Measurements from ENCODE around the gene LPP.
"Not testable (repeated sequence)": the region's sequence is repeated elsewhere in the genome, so short reads cannot be mapped to it uniquely, and the experiment has no call there.

LPP gene

GRCh38 chr3:188437926-188438325, 284.0 kb downstream of the LPP start:
- Histone ChIP-seq H3K4me1 (no peaks in the 10 kb centered on the region), H3K4me3 (ENCODE audit: low read depth, low read length) (no peak overlapping the region), H3K36me3 (no peaks in the 10 kb centered on the region), H3K27me3 (no peaks in the 10 kb centered on the region), H3K9me3 (no peaks in the 10 kb centered on the region)
- no peak for TF ChIP-seq CTCF (IDR thresholded peaks at IDR 0.05; ENCODE audit: low read depth, low read length)
- no peak for DNase-seq

- TF ChIP-seq CTCF (IDR thresholded peaks at IDR 0.05; ENCODE audit: low read depth, low read length): no peak
- no peak for DNase-seq
- H3K4me1 ChIP-seq: no peaks in the 10 kb centered on the region
- no peaks in the 10 kb centered on the region for H3K9me3 ChIP-seq
- no peaks in the 10 kb centered on the region for H3K36me3 ChIP-seq
- H3K4me3 ChIP-seq (ENCODE audit: low read depth, low read length): no peak overlapping the region
- no peaks in the 10 kb centered on the region for H3K27me3 ChIP-seq
These were observed 285.1 kb downstream of the LPP start for GRCh38 chr3:188439080-188439479.

DNA sequence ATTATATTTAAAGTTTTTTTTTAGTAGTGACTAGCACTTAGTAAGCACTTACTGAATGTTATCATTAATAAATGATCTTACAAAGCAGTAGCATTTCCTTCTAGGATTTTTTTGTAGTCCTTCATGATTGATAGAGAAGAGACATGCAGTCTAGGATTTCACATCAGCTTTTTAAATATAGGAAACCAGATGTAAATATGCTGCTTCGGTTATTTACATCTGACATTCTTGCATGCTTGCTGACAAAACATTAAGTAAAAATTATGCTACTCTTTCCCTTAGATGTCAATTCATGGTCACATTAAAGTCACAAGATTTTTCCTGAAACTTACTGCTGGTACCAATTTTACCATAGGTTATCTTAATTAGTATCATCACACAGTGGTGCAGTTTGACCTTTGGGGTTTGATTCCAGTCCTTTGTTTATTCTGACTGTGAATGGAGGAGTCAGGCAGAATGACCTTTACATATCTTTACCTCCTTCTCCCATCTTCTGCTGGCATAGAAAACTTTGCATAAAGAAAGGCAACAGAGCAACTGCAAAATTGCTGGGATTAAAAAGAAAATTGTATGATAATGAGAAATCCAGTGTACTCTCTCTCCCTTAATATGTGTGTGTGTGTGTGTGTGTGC, 286.5 kb downstream of the LPP start:
- H3K9me3 ChIP-seq: no peaks in the 10 kb centered on the region
- H3K27me3 ChIP-seq: no peaks in the 10 kb centered on the region
- H3K4me1 ChIP-seq: no peaks in the 10 kb centered on the region
- no peak overlapping the region for H3K4me3 ChIP-seq (ENCODE audit: low read depth, low read length)
- H3K36me3 ChIP-seq: no peaks in the 10 kb centered on the region
- TF ChIP-seq CTCF (IDR thresholded peaks at IDR 0.05; ENCODE audit: low read depth, low read length): no peak
- DNase-seq: no peak

GRCh38 chr3:188442430-188442829, 288.5 kb downstream of the LPP start:
- no peak for TF ChIP-seq CTCF (IDR thresholded peaks at IDR 0.05; ENCODE audit: low read depth, low read length)

GRCh38 chr3:188445175-188445574, 291.2 kb downstream of the LPP start:
- H3K4me1 ChIP-seq; H3K4me3 ChIP-seq (ENCODE audit: low read depth, low read length); DNase-seq; H3K9me3 ChIP-seq; H3K27me3 ChIP-seq; H3K36me3 ChIP-seq: not testable (repeated sequence)

More at GRCh38 chr3:188442430-188442829, 288.5 kb downstream of the LPP start:
- Histone ChIP-seq H3K4me3 (ENCODE audit: low read depth, low read length) (no peak overlapping the region), H3K4me1 (no peaks in the 10 kb centered on the region), H3K9me3 (no peaks in the 10 kb centered on the region), H3K27me3 (no peaks in the 10 kb centered on the region), H3K36me3 (no peaks in the 10 kb centered on the region)
- no peak for DNase-seq

DNA sequence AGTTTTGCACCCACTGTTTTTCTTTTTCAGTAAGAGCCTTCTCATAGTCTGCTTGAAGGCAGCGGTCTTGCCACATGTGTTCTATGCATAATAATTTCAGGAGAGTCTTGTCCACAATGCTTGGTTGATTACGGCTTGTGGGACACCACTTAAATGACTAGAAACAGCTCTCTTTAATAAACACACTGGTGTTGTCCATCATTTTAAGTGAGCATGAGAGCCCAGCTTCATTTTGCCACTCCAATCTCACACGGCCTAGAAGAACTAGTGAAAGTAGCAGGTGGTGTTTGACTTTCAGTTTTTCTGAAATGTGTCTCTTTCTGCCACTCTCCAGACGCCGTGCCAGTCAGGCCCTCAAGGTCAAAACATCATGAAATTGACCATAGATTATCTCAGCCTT, 292.1 kb downstream of the LPP start:
- H3K9me3 ChIP-seq: no peaks in the 10 kb centered on the region
- no peaks in the 10 kb centered on the region for H3K4me1 ChIP-seq
- no peak overlapping the region for H3K4me3 ChIP-seq (ENCODE audit: low read depth, low read length)
- DNase-seq: no peak
- no peak for TF ChIP-seq CTCF (IDR thresholded peaks at IDR 0.05; ENCODE audit: low read depth, low read length)
- H3K36me3 ChIP-seq: no peaks in the 10 kb centered on the region
- H3K27me3 ChIP-seq: no peaks in the 10 kb centered on the region

- no peaks in the 10 kb centered on the region for H3K4me1 ChIP-seq
- TF ChIP-seq CTCF (IDR thresholded peaks at IDR 0.05; ENCODE audit: low read depth, low read length): no peak
- no peak overlapping the region for H3K4me3 ChIP-seq (ENCODE audit: low read depth, low read length)
- H3K27me3 ChIP-seq: no peaks in the 10 kb centered on the region
- H3K36me3 ChIP-seq: no peaks in the 10 kb centered on the region
- DNase-seq: no peak
- no peaks in the 10 kb centered on the region for H3K9me3 ChIP-seq
These were observed 292.8 kb downstream of the LPP start for GRCh38 chr3:188446766-188447165.

Data from BE2C (cell line).